ENCODE measurements around the gene CDK17. TPM values are rescaled to one million over a fixed set of nuclear protein-coding genes. Genes with fewer than 3 reads are reported as not detected.

Gene CDK17
- total RNA-seq, 2 donors from 2014 or later: 13.2 to 23.4 TPM

DNA sequence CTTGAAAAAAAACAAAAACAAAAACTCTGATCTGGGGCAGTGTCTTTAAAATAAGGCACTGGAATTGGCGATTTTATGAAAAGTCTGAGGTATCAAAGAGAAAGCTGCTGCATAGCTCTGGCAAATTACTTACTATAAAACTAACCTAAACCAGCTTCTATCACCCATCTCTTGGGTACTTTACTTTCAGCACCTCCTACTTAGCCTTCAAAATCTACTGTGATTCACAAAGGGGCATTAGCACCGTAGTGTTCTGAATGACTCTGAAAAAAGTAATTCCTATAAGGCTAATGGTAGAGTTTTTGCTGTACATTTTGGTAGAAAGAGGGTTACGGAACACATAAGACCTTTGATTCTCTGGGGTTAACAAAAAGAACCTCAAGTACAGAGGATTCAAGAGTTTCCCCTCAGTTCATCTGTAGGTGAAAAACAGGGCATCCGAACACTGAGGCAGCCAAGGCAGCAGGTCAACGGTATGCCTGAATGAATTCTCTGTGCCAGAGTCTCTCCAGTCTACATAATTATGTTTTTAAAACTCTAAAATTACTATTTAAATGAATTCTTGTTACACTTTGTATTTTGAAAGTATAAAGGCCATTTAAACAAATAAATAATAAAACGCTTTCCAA is 104.6 kb downstream of the CDK17 start:
- Histone ChIP-seq H3K36me3 (no peaks in the 10 kb centered on the region), H3K27ac (no peak overlapping the region), H3K27me3 (no peaks in the 10 kb centered on the region), H3K4me1 (no peaks in the 10 kb centered on the region), H3K4me3 (no peak overlapping the region), H3K9me3 (no peaks in the 10 kb centered on the region), H3K9ac (ENCODE audit: low read depth in 2 of 2, low read length in 2 of 2) (no peak overlapping the region)
- intact Hi-C loops (cut with DNase I): no loop called here
- no peak for TF ChIP-seq CTCF (IDR thresholded peaks at IDR 0.05)
- no peak for DNase-seq

GRCh38 chr12:96294831-96295230 is 105.4 kb downstream of the CDK17 start:
- H3K27ac ChIP-seq: no peak overlapping the region
- no peak for TF ChIP-seq CTCF (IDR thresholded peaks at IDR 0.05)
- H3K9me3 ChIP-seq: no peaks in the 10 kb centered on the region
- no peak overlapping the region for H3K4me3 ChIP-seq
- H3K36me3 ChIP-seq: no peaks in the 10 kb centered on the region
- no peak for DNase-seq
- H3K27me3 ChIP-seq: no peaks in the 10 kb centered on the region
- intact Hi-C loops (cut with DNase I): no loop called here
- no peak overlapping the region for H3K9ac ChIP-seq (ENCODE audit: low read depth in 2 of 2, low read length in 2 of 2)
- H3K4me1 ChIP-seq: no peaks in the 10 kb centered on the region

DNA sequence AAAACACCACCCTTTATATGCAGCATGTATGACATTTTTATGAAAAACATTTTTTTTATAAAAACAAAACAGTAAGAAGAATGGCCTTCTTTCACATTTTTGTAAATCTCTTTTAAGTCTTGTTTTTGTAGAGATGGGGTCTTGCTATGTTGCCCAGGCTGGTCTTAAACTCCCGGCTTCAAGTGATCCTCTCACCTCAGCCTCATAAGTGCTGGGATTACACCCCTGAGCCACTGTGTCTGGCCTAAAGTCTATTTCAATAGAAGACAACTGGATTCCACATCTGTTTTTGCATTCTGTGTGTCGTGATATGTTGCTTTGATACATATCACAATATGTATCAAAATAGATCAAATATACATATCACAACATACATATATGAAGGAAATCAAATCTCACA is 107.1 kb downstream of the CDK17 start:
- Histone ChIP-seq H3K4me1 (no peaks in the 10 kb centered on the region), H3K27me3 (no peaks in the 10 kb centered on the region), H3K9ac (ENCODE audit: low read depth in 2 of 2, low read length in 2 of 2) (no peak overlapping the region), H3K9me3 (no peaks in the 10 kb centered on the region), H3K27ac (no peak overlapping the region), H3K36me3 (no peaks in the 10 kb centered on the region), H3K4me3 (no peak overlapping the region)
- no peak for DNase-seq
- intact Hi-C loops (cut with DNase I): no loop called here
- TF ChIP-seq CTCF (IDR thresholded peaks at IDR 0.05): no peak

- no peaks in the 10 kb centered on the region for H3K27me3 ChIP-seq
Observed at GRCh38 chr12:96289067-96289466, 111.2 kb downstream of the CDK17 start.

GRCh38 chr12:96285158-96285557 is 115.1 kb downstream of the CDK17 start:
- intact Hi-C loops (cut with DNase I): no loop called here

More at GRCh38 chr12:96289067-96289466, 111.2 kb downstream of the CDK17 start:
- Histone ChIP-seq H3K4me3 (no peak overlapping the region), H3K4me1 (no peaks in the 10 kb centered on the region), H3K36me3 (no peaks in the 10 kb centered on the region), H3K9ac (ENCODE audit: low read depth in 2 of 2, low read length in 2 of 2) (no peak overlapping the region), H3K27ac (no peak overlapping the region), H3K9me3 (no peaks in the 10 kb centered on the region)
- intact Hi-C loops (cut with DNase I): no loop called here
- DNase-seq: no peak
- TF ChIP-seq CTCF (IDR thresholded peaks at IDR 0.05): no peak

More at GRCh38 chr12:96285158-96285557, 115.1 kb downstream of the CDK17 start:
- Histone ChIP-seq H3K4me3 (no peak overlapping the region), H3K27me3 (no peaks in the 10 kb centered on the region), H3K9ac (ENCODE audit: low read depth in 2 of 2, low read length in 2 of 2) (no peak overlapping the region), H3K27ac (no peak overlapping the region), H3K36me3 (peaks cover 3% of the 10 kb centered on the region), H3K9me3 (no peaks in the 10 kb centered on the region), H3K4me1 (no peaks in the 10 kb centered on the region)
- TF ChIP-seq CTCF (IDR thresholded peaks at IDR 0.05): no peak
- no peak for DNase-seq

Measured in colonic mucosa (tissue), 4 donors.